ENCODE measurements around the gene CKAP2L. TPM values are rescaled to one million over a fixed set of nuclear protein-coding genes. Genes with fewer than 3 reads are reported as not detected.

The CKAP2L gene
- total RNA-seq, 1 experiment from 2014 or later, result 20.7 TPM

- Histone ChIP-seq H3K9ac (ENCODE audit: low read length) (no peak overlapping the region), H4K20me1 (ENCODE audit: low read length) (no peaks in the 10 kb centered on the region), H3K27me3 (ENCODE audit: low read length) (no peaks in the 10 kb centered on the region), H3K4me2 (ENCODE audit: low read length) (peak overlapping the region; percentile 13; the same call in 1 of the 2 replicates), H3K27ac (ENCODE audit: low read length) (no peak overlapping the region), H2AFZ (ENCODE audit: low read length) (no peak overlapping the region), H3F3A (ENCODE audit: low read length, unreplicated experiment) (no peaks in the 10 kb centered on the region), H3K4me1 (ENCODE audit: insufficient read depth, low read length) (peaks cover 26% of the 10 kb centered on the region), H3K9me3 (ENCODE audit: low read length) (no peaks in the 10 kb centered on the region), H3K36me3 (ENCODE audit: low read depth, low read length) (no peaks in the 10 kb centered on the region), H3K79me2 (ENCODE audit: low read length) (no peaks in the 10 kb centered on the region), H3K4me3 (ENCODE audit: low read length) (no peak overlapping the region), H3K9me2 (replicated peaks; ENCODE audit: low read length) (no peaks in the 10 kb centered on the region)
- BruUV-seq (replicated peaks), result no TSS peak
- CTCF ChIA-PET, result no interaction called here
- ATAC-seq, result 0 out of 2 replicates have a peak, but pooled peaks have one; percentile 16
- intact Hi-C loops (cut with micrococcal nuclease), result no loop called here
- POLR2A ChIA-PET (ENCODE audit: unreplicated experiment), result no interaction called here
- DNase-seq, result peak; percentile 53
- TF ChIP-seq, protein P1, sequence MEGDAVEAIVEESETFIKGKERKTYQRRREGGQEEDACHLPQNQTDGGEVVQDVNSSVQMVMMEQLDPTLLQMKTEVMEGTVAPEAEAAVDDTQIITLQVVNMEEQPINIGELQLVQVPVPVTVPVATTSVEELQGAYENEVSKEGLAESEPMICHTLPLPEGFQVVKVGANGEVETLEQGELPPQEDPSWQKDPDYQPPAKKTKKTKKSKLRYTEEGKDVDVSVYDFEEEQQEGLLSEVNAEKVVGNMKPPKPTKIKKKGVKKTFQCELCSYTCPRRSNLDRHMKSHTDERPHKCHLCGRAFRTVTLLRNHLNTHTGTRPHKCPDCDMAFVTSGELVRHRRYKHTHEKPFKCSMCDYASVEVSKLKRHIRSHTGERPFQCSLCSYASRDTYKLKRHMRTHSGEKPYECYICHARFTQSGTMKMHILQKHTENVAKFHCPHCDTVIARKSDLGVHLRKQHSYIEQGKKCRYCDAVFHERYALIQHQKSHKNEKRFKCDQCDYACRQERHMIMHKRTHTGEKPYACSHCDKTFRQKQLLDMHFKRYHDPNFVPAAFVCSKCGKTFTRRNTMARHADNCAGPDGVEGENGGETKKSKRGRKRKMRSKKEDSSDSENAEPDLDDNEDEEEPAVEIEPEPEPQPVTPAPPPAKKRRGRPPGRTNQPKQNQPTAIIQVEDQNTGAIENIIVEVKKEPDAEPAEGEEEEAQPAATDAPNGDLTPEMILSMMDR (conservative IDR thresholded peaks at IDR 0.05; ENCODE audit: low read depth, low read length), result no peak
- TF ChIP-seq EZH2phosphoT487 (IDR thresholded peaks at IDR 0.05; ENCODE audit: borderline replicate concordance, low read length), result no peak
- TF ChIP-seq EZH2 (IDR thresholded peaks at IDR 0.05; ENCODE audit: low read length, unreplicated experiment), result no peak
Observed at GRCh38 chr2:112787294-112787693, 22.9 kb upstream of the CKAP2L start.

GRCh38 chr2:112784199-112785189, 20.1 kb upstream of the CKAP2L start, which contains the start of gene IL1A:
Gene IL1A (minus strand): TSS chr2:112784493. CDS start chr2:112783770, 723 bp downstream.
- peak within 1 kb of the TSS; percentile 30; the same call in 1 of the 2 replicates for H3K27ac ChIP-seq (ENCODE audit: low read length)
- H3K9me3 ChIP-seq (ENCODE audit: low read length), result no peaks in the 10 kb centered on the region
- no peaks in the 10 kb centered on the region for H3K36me3 ChIP-seq (ENCODE audit: low read depth, low read length)
- no peaks in the 10 kb centered on the region for H3K9me2 ChIP-seq (replicated peaks; ENCODE audit: low read length)
- intact Hi-C loops (cut with micrococcal nuclease), result no loop called here
- peak within 1 kb of the TSS; percentile 71 for H3K4me2 ChIP-seq (ENCODE audit: low read length)
- peak; percentile 84 for DNase-seq
- no TSS peak for BruUV-seq (replicated peaks)
- TF ChIP-seq, protein P1 (conservative IDR thresholded peaks at IDR 0.05; ENCODE audit: low read depth, low read length), result no peak
- TF ChIP-seq EZH2phosphoT487 (IDR thresholded peaks at IDR 0.05; ENCODE audit: borderline replicate concordance, low read length), result no peak
- TF ChIP-seq EZH2 (IDR thresholded peaks at IDR 0.05; ENCODE audit: low read length, unreplicated experiment), result no peak
- no peaks in the 10 kb centered on the region for H4K20me1 ChIP-seq (ENCODE audit: low read length)
- ChIA-PET CTCF (interaction anchor here (0.6 to 0.7 kb wide), 2 partner anchors 102 to 157 kb away, joined by 3 read pairs; no protein-coding TSS in a partner anchor), POLR2A (ENCODE audit: unreplicated experiment) (no interaction called here)
- peak within 1 kb of the TSS; percentile 51; the same call in 1 of the 2 replicates for H2AFZ ChIP-seq (ENCODE audit: low read length)
- H3K27me3 ChIP-seq (ENCODE audit: low read length), result no peaks in the 10 kb centered on the region
- peaks cover 26% of the 10 kb centered on the region for H3K4me1 ChIP-seq (ENCODE audit: insufficient read depth, low read length)
- H3F3A ChIP-seq (ENCODE audit: low read length, unreplicated experiment), result no peaks in the 10 kb centered on the region
- H3K79me2 ChIP-seq (ENCODE audit: low read length), result no peaks in the 10 kb centered on the region
- no peak within 1 kb of the TSS for H3K9ac ChIP-seq (ENCODE audit: low read length)
- peak within 1 kb of the TSS; percentile 25; the same call in 1 of the 2 replicates for H3K4me3 ChIP-seq (ENCODE audit: low read length)
- peak; percentile 97 for ATAC-seq

Measured in PC-3 (cell line).